ENCODE results near the gene CEP128.

CEP128 gene

DNA sequence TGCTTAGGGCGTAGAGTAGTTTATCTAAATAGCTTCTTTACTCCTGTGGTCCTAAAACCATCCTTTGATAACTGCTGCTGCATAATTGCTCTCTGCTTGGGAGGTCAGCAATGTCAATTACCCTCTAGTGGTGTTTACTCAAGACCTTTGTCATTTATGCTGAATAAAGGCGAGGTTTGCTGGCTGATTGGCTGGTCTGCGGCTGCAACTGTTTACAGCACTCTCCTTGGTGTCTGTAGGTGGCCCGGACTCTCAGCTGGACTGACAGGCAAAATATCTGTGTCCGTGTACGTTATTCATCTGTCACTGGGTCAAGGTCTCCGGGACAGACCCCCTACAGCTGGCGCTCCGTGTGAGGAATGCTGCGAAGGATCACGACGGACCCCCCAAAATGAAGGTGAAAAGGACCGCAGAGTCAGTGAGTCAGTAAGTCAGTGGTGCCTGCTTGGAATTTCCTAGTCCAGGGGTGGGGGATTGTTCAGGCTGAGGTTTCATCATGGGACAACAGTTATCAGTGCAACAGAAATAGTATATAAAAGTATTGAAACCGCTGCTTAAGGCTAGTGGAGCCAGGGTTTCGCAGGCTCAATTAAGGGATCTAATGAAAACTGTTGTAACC, 476.9 kb downstream of the CEP128 start:
- no peak for DNase-seq

DNA sequence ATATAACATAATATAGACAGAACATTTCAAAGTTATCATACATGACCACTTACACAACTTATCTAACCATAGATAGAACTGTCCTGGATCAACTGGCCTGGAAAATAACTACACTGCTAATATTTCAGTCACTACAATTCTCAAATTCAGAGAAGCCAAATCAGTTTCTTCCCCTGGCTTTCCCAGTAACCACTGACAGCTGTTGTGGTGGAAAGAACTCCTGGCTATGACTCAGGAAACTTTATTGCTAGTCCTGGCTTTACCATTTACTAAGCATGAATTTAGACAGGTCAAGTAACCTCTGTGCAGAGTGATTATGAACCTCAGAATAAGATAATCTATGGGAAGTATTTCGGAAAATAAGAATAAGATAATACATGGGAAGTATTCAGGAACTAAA, 485.3 kb downstream of the CEP128 start:
- no peak for DNase-seq

DNA sequence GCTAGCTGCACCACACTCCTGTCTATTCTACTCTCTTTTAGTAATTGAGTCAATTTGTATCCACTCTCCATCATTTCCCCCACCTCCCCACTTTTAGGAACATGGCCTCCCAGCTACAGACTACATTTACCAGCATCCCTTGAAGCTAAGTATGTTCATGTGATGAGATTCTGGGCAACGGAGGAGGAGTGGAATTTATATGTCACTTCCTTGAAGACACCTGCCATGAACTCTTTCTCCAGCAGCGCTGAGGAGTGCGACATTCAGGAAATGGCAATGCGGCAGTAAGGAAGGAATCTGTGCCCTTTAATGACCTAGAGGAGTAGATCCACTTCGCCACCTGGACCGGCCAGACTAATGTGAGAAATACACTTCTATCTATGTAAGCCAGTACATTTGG, 486.5 kb downstream of the CEP128 start:
- no peak for DNase-seq

DNA sequence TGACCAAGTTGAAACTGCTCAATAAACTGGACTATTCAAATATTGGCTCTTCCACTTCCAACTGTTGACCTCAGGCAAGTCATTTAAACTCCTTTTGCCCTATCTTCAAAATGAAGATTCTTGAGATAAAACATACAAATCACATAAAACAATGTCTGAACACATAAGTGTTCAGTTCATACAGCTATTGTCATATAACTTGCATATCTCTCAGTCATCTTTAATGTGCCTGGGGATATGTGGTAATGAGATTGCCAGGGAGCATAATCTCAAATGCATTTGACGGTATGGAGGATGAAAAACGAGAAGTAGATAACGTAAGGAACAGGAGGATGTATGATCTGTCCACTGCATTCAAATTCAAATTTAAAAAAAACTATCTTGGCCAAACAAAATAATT, 493.3 kb downstream of the CEP128 start:
- no peak for DNase-seq

DNA sequence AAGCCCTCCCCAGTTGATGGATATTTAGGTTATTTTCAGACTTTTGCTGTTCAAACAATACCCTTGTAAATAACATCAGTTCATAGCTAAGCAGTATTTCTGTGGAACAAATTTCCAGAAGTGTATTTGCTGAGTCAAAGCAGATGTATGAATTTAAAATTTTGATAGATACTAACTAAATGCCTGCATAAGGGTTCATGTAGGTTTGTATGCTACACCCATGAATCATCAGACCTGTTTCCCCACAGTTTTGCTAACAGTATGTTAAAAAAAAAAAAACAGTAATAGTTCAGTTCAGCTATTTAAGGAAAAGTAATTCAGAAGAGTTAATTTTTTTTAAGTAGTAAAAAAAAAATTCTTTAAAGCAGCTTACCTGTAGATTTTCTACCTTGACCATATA, 494.1 kb downstream of the CEP128 start:
- DNase-seq = no peak

Measured in SW 1271 (cell line).